HG03565 (cell line): ENCODE results near the gene KLHL40.

Experiments
- ATAC-seq: cut with Tn5 transposase; IDR thresholded peaks from one replicate; pipeline ENCODE4 v1.9.1; 2021; ENCODE audit warnings: mild to moderate bottlenecking, moderate library complexity; ENCODE audit not compliant: unreplicated experiment

The KLHL40 gene

GRCh38 chr3:42668413-42668760 lies 16.9 kb upstream of the KLHL40 start:
- ATAC-seq, result no peak

- no peak for ATAC-seq
Measured at GRCh38 chr3:42668793-42669217, 16.5 kb upstream of the KLHL40 start.

DNA sequence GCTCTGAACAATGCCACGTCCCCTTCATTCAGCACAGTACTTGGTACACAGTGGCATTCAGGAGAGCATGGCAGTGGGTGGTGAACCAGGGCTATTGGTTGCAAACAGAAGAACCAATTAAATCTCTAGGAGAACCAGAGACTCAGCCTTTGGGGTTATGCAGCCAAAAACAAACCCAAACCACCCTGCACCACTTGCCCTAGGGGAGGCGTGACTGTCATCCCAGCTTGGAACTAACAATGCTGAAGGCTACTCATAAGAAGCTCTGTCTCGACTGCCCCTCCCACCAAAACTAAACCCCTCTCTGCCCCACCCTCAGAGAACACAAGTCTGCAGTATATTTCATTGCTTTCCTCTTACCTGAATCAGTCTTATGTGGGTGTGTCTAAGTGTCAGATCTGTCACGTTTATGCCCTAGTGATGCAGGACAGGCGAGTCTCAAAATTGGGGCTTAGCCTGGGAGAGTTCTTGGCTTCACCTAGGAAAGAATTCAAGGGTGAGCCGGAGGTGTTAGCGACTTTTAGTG lies 15.2 kb upstream of the KLHL40 start:
- ATAC-seq, result no peak

DNA sequence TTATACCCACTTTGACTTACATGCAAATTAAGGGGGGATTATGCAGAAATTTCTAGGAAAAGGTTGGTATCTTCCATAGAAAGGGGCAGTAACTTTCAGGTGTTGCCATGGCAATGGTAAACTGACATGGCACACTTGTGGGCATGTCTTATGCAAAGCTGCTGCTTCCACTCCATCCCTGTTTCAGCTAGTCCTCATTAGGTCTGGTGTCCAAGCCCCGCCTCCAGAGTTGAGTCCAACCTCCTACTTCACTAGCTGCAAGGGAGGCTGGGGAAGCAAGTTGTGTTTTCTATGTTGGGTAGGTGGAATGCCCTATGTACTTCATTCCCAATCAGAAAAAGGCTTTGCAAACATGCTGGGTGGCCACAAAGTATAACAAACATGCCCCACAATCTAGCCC lies 14.7 kb upstream of the KLHL40 start:
- no peak for ATAC-seq

DNA sequence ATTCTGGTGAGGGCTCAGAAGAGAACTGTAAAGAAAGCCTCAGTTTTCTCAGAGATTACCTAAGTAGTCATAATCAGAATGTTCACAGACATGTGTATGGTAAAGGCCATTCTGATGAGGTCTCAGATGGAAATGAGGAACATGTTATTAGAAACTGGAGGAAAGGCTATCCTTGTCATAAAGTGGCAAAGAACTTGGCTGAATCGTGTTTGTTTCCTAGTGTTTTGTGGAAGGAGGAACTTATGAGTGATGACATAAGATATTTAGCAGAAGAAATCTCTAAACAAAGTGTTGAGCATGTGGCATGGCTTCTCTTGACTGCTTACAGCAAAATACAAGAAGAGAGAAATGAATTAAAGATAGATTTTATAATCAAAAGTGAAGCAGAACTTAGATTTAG lies 12.8 kb upstream of the KLHL40 start:
- ATAC-seq, result no peak

DNA sequence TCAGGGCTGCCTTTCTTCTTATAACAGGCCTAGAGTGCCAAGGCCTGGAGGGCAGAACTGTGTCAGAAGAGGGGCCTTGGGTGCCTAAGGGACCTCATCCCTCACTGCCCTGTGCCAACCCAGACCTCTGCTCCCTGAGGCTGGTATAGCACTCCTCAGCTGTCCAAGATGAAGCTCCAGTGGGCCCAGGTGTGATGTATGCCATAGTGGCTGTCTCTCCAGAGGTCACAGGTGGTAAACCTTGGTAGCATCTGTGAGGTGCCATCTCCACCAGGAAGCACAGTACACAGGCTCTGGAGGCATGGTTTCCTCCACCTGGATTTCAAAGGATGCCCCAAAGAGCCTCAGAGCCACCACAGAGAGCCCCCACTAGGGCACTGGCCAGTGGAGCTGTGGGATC lies 12.3 kb upstream of the KLHL40 start:
- no peak for ATAC-seq

- ATAC-seq, result no peak
Measured at GRCh38 chr3:42674146-42674545, 11.2 kb upstream of the KLHL40 start.

DNA sequence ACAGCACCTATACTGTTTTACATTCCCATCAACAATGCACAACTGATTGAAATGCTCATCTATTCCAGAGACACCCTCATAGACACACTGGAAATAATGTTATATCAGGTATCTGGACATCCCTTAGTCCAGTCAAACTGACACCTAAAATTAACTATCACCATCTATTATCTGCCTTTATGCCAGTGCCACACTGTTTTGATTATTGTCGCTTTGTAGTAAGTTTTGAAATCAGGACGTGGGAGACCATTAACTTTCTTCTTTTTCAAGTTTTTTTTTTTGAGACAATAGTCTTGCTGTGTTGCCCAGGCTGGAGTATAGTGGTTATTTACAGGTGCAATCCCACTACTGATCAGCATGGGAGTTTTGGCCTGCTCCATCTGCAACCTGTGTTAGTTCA lies 9.4 kb upstream of the KLHL40 start:
- no peak for ATAC-seq

- no peak for ATAC-seq
Measured at GRCh38 chr3:42678447-42678846, 6.9 kb upstream of the KLHL40 start.

DNA sequence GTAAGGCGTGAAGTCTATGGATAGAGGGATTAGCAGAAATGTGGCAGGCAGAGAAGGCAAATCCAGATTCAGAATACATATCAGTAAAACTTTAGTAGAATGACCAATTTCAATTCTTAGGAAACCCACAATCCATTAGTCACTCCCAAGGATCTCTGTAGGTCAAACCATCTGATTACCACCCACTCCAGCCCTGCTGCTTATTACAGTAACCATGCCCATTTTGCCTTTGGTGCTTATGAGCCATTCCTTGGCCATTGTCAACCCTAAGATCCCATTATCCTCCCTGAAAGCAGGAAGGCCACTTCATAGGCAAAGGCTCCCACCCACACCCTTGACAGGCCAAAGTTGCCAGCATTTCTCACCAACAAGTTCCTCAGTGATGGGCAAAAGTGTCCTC lies 5.1 kb upstream of the KLHL40 start:
- ATAC-seq, result no peak

GRCh38 chr3:42680806-42681205 lies 4.5 kb upstream of the KLHL40 start:
- no peak for ATAC-seq

- no peak for ATAC-seq
Measured at GRCh38 chr3:42681361-42682038, 3.8 kb upstream of the KLHL40 start.

- ATAC-seq, result no peak
Measured at GRCh38 chr3:42682301-42683070, 2.9 kb upstream of the KLHL40 start.

DNA sequence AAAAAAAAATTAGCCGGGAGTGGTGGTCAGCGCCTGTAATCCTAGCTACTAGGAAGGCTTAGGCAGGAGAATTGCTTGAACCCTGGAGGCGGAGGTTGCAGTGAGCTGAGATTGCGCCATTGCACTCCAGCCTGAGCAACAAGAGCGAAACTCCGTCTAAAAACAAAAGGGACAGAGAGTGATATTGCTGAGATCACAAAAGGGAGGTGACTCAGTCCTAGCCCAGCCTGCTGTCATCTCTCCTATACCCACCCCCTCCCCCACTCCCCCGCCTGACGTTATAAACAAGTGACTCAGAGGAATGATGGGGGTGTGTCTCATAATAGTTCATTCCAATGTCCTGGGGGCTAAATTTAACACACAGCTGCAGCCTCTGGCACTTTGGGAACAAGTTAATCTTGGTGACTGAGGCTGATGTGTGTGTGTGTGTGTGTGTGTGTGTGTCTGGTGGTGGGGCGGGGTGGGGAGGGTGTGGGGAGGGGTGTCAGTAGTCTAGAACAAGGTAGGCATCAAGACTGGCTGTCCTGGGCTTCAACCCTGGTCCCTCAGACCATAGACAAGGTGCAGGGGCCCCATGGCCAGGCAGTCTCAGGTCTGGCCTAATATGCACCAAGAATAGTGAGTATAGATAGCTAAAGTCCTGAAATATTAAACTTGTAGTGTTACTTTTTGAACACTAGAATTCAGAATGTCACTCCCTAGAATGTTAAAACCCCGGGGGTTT lies 1.3 kb upstream of the KLHL40 start:
- ATAC-seq, result no peak

GRCh38 chr3:42684632-42685362 lies 540 bp upstream of the KLHL40 start:
- no peak for ATAC-seq

DNA sequence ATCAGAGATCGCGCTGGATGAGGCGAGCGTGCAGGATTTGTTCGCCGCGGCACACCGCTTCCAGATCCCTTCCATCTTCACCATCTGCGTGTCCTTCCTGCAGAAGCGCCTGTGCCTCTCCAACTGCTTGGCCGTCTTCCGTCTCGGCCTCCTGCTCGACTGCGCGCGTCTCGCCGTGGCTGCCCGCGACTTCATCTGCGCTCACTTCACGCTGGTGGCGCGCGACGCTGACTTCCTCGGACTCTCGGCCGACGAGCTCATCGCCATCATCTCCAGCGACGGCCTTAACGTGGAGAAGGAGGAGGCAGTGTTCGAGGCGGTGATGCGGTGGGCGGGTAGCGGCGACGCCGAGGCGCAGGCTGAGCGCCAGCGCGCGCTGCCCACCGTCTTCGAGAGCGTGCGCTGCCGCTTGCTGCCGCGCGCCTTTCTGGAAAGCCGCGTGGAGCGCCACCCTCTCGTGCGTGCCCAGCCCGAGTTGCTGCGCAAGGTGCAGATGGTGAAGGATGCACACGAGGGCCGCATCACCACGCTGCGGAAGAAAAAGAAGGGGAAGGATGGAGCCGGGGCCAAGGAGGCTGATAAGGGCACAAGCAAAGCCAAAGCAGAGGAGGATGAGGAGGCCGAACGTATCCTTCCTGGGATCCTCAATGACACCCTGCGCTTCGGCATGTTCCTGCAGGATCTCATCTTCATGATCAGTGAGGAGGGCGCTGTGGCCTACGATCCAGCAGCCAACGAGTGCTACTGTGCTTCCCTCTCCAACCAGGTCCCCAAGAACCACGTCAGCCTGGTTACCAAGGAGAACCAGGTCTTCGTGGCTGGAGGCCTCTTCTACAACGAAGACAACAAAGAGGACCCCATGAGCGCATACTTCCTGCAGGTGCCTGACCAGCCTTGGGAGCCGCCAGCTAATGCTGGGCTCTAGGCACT lies 819 bp downstream of the KLHL40 start:
- ATAC-seq, result no peak

DNA sequence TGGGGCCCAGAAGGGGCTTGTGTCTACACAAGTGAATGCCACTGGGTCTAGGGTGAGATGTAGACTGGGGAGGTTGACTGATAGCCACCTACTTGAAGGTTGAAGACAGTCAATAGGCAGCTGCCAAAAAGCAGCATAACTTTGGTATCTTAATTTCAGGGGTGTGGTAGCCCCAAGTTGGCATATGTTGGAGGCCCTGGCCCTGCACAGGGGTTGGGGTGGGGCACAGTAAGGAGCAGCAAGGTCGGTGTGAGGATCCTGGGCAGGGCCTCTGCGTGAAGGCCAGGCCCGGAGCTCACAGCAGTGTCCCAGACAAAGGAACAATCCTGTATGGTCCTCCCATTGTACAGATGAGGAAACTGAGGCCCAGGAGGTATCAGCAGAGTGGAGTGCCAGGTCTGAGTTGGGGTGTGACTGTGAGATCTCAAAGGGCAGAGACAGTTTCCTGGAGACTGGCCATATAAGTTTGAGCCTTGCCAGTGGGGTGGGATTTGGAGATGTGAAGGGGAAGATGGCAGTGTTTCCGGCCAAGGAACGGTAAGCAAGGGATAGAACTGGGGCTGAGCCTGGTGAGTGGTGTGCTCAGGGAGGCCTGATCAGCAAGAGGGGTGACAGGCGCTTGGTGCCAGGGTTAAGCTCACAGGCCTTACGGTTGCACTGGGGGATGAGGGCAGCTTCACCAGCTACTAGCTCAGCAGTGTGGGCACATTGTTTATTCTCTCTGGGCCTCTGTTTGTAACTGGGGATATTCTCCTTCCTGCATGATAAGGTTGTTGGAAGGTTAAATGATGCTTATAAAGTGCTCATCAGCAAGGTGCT lies 1.7 kb downstream of the KLHL40 start:
- no peak for ATAC-seq

GRCh38 chr3:42688016-42688415 lies 2.7 kb downstream of the KLHL40 start:
- ATAC-seq, result no peak
